ENCODE results near the gene ZSCAN5A.

DNA sequence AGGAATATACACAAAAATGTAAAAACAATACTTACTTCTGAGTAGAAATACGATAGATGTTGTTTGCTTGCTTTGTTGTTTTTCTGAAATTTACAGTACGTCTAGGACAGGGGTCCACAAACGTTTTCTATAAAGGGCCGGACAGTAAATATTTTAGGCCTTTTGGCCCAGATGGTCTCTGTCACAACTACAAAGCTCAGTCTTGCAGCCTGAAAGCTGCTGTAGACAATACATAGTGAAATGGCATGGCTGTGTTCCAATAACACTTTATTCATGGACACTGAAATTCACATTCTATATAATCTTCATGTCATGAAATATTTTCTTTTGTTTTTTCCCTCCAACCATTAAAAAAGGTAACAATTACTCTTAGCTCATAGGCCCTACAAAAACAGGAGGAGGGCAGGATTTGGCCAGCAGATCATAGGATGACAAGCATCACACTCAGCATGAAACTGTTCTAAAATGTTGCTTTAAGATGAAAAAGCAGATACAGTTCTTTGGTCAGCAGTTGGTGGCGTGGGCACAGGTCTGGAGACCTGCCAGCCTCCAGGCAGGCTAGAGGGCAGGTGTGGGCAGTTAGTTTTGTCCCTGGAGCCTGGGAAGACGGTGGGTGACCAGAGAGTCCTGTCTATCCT, 42.4 kb downstream of the ZSCAN5A start, which contains the start of gene EDDM13:
- TF ChIP-seq, protein P1, sequence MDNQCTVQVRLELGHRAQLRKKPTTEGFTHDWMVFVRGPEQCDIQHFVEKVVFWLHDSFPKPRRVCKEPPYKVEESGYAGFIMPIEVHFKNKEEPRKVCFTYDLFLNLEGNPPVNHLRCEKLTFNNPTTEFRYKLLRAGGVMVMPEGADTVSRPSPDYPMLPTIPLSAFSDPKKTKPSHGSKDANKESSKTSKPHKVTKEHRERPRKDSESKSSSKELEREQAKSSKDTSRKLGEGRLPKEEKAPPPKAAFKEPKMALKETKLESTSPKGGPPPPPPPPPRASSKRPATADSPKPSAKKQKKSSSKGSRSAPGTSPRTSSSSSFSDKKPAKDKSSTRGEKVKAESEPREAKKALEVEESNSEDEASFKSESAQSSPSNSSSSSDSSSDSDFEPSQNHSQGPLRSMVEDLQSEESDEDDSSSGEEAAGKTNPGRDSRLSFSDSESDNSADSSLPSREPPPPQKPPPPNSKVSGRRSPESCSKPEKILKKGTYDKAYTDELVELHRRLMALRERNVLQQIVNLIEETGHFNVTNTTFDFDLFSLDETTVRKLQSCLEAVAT (IDR thresholded peaks at IDR 0.05): no peak
- TF ChIP-seq, protein P2, sequence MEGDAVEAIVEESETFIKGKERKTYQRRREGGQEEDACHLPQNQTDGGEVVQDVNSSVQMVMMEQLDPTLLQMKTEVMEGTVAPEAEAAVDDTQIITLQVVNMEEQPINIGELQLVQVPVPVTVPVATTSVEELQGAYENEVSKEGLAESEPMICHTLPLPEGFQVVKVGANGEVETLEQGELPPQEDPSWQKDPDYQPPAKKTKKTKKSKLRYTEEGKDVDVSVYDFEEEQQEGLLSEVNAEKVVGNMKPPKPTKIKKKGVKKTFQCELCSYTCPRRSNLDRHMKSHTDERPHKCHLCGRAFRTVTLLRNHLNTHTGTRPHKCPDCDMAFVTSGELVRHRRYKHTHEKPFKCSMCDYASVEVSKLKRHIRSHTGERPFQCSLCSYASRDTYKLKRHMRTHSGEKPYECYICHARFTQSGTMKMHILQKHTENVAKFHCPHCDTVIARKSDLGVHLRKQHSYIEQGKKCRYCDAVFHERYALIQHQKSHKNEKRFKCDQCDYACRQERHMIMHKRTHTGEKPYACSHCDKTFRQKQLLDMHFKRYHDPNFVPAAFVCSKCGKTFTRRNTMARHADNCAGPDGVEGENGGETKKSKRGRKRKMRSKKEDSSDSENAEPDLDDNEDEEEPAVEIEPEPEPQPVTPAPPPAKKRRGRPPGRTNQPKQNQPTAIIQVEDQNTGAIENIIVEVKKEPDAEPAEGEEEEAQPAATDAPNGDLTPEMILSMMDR (IDR thresholded peaks at IDR 0.05 in 2 of 3, conservative IDR thresholded peaks at IDR 0.05 in 1 of 3; ENCODE audit: insufficient read depth in 2 of 3, low read depth in 1 of 3, low read length in 3 of 3): no peak
- TF ChIP-seq, protein P3, sequence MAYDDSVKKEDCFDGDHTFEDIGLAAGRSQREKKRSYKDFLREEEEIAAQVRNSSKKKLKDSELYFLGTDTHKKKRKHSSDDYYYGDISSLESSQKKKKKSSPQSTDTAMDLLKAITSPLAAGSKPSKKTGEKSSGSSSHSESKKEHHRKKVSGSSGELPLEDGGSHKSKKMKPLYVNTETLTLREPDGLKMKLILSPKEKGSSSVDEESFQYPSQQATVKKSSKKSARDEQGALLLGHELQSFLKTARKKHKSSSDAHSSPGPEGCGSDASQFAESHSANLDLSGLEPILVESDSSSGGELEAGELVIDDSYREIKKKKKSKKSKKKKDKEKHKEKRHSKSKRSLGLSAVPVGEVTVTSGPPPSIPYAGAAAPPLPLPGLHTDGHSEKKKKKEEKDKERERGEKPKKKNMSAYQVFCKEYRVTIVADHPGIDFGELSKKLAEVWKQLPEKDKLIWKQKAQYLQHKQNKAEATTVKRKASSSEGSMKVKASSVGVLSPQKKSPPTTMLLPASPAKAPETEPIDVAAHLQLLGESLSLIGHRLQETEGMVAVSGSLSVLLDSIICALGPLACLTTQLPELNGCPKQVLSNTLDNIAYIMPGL (CRISPR knock-in tag; IDR thresholded peaks at IDR 0.05): no peak
- no peak for TF ChIP-seq ZNF431 (CRISPR knock-in tag; IDR thresholded peaks at IDR 0.05)
- no peak for TF ChIP-seq ELF4 (CRISPR knock-in tag; IDR thresholded peaks at IDR 0.05)
- TF ChIP-seq MYNN (IDR thresholded peaks at IDR 0.05): no peak
- no peak for TF ChIP-seq MYNN (CRISPR knock-in tag; IDR thresholded peaks at IDR 0.05)
- no peak for TF ChIP-seq L3MBTL2 (IDR thresholded peaks at IDR 0.05)
- TF ChIP-seq, protein P4, sequence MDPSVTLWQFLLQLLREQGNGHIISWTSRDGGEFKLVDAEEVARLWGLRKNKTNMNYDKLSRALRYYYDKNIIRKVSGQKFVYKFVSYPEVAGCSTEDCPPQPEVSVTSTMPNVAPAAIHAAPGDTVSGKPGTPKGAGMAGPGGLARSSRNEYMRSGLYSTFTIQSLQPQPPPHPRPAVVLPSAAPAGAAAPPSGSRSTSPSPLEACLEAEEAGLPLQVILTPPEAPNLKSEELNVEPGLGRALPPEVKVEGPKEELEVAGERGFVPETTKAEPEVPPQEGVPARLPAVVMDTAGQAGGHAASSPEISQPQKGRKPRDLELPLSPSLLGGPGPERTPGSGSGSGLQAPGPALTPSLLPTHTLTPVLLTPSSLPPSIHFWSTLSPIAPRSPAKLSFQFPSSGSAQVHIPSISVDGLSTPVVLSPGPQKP (CRISPR knock-in tag; IDR thresholded peaks at IDR 0.05): no peak
- no peak for TF ChIP-seq ZNF143 (CRISPR knock-in tag; IDR thresholded peaks at IDR 0.05)

Measured in K562 (cell line).